Measurements from ENCODE around the gene VAMP5. TPM values are rescaled to one million over a fixed set of nuclear protein-coding genes. Genes with fewer than 3 reads are reported as not detected.

Gene VAMP5
- total and polyA plus RNA-seq, 2 donors (not counting 1 experiment from before 2014, with no cell fraction given) = 16.9 to 28.6 TPM

- Mint-ChIP-seq H3K27ac (peak overlapping the region; percentile 46), H3K27me3 (no peaks in the 10 kb centered on the region), H3K4me3 (peak overlapping the region; percentile 71), H3K9me3 (ENCODE audit: insufficient read depth) (no peaks in the 10 kb centered on the region), H3K4me1 (peaks cover 61% of the 10 kb centered on the region)
- WGBS (ENCODE audit: insufficient coverage) = no CpG with 5 or more reads among the region's 1 CpG
- ATAC-seq (ENCODE audit: low read depth) = no peak
- peaks cover 7% of the 10 kb centered on the region for H4K20me1 ChIP-seq (ENCODE audit: control insufficient read depth, insufficient read depth, low read length, poor library complexity, severe bottlenecking)
- H3K4me1 ChIP-seq (ENCODE audit: control insufficient read depth in 2 of 2, insufficient read depth in 2 of 2, low read length in 2 of 2) = peaks cover 37 to 57% of the 10 kb centered on the region in 2 donors
- intact Hi-C loops (cut with micrococcal nuclease) = no loop called here
- no peak overlapping the region for H3K4me2 ChIP-seq (replicated peaks; ENCODE audit: low read depth, low read length, poor library complexity, severe bottlenecking)
- H2AFZ ChIP-seq (ENCODE audit: insufficient read depth, low read depth, low read length, poor library complexity, severe bottlenecking) = no peak overlapping the region
- ChIA-PET POLR2A (interaction anchor here (1.4 to 1.5 kb wide), 2 partner anchors 13 to 21 kb away, joined by 3 to 15 read pairs; partner anchors contain the start of genes GGCX and RNF181), CTCF (no interaction called here)
- no peak overlapping the region for H3K4me3 ChIP-seq (ENCODE audit: control extremely low read depth in 1 of 5, extremely low read depth in 1 of 5, insufficient read depth in 1 of 5, low read depth in 2 of 5, low read length in 4 of 5)
- no peak overlapping the region for H3K27ac ChIP-seq (ENCODE audit: low read length in 2 of 2)
- DNase-seq = no peak
- no peaks in the 10 kb centered on the region for H3K27me3 ChIP-seq (replicated peaks in 1 of 4; ENCODE audit: control extremely low read depth in 1 of 4, control insufficient read depth in 3 of 4, insufficient read depth in 4 of 4, low read length in 3 of 4)
- no peak for TF ChIP-seq EZH2 (IDR thresholded peaks at IDR 0.05; ENCODE audit: borderline replicate concordance, insufficient read depth, low read depth, low read length, poor library complexity, severe bottlenecking)
- TF ChIP-seq, protein P1, sequence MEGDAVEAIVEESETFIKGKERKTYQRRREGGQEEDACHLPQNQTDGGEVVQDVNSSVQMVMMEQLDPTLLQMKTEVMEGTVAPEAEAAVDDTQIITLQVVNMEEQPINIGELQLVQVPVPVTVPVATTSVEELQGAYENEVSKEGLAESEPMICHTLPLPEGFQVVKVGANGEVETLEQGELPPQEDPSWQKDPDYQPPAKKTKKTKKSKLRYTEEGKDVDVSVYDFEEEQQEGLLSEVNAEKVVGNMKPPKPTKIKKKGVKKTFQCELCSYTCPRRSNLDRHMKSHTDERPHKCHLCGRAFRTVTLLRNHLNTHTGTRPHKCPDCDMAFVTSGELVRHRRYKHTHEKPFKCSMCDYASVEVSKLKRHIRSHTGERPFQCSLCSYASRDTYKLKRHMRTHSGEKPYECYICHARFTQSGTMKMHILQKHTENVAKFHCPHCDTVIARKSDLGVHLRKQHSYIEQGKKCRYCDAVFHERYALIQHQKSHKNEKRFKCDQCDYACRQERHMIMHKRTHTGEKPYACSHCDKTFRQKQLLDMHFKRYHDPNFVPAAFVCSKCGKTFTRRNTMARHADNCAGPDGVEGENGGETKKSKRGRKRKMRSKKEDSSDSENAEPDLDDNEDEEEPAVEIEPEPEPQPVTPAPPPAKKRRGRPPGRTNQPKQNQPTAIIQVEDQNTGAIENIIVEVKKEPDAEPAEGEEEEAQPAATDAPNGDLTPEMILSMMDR (IDR thresholded peaks at IDR 0.05) = no peak
- no peak overlapping the region for H3K9ac ChIP-seq (ENCODE audit: low read length)
- no peaks in the 10 kb centered on the region for H3K9me3 ChIP-seq (ENCODE audit: control extremely low read depth in 1 of 3, control insufficient read depth in 2 of 3, insufficient read depth in 1 of 3, low read length in 2 of 3)
- peaks cover 0 to 23% of the 10 kb centered on the region in 2 experiments for H3K36me3 ChIP-seq (replicated peaks in 1 of 2; ENCODE audit: control extremely low read depth in 1 of 2, control insufficient read depth in 1 of 2, extremely low read depth in 1 of 2, insufficient read depth in 2 of 2, low read length in 1 of 2)
- peaks cover 50% of the 10 kb centered on the region for H3K79me2 ChIP-seq (ENCODE audit: control insufficient read depth, insufficient read depth, low read length)
Observed at GRCh38 chr2:85582492-85582891, 1.7 kb upstream of the VAMP5 start.

GRCh38 chr2:85583667-85584353, 421 bp upstream of the VAMP5 start:
- CTCF ChIA-PET = interaction anchor here (2.5 kb wide), 1 partner anchor 12 kb away, joined by 11 read pairs; the partner anchor contains the start of gene RNF181
- ATAC-seq (ENCODE audit: low read depth) (no peak), DNase-seq (no peak)
- Mint-ChIP-seq H3K27me3 (no peaks in the 10 kb centered on the region), H3K4me1 (peaks cover 57% of the 10 kb centered on the region), H3K27ac (peak overlapping the region; percentile 81), H3K4me3 (peak overlapping the region; percentile 90), H3K9me3 (ENCODE audit: insufficient read depth) (no peaks in the 10 kb centered on the region)
- Histone ChIP-seq H3K79me2 (ENCODE audit: control insufficient read depth, insufficient read depth, low read length) (peaks cover 37% of the 10 kb centered on the region), H3K9ac (ENCODE audit: low read length) (peak overlapping the region; percentile 68), H3K27me3 (replicated peaks in 1 of 4; ENCODE audit: control extremely low read depth in 1 of 4, control insufficient read depth in 3 of 4, insufficient read depth in 4 of 4, low read length in 3 of 4) (no peaks in the 10 kb centered on the region), H2AFZ (ENCODE audit: insufficient read depth, low read depth, low read length, poor library complexity, severe bottlenecking) (peak overlapping the region; percentile 80), H3K36me3 (replicated peaks in 1 of 2; ENCODE audit: control extremely low read depth in 1 of 2, control insufficient read depth in 1 of 2, extremely low read depth in 1 of 2, insufficient read depth in 2 of 2, low read length in 1 of 2) (peaks cover 0 to 23% of the 10 kb centered on the region in 2 experiments), H4K20me1 (ENCODE audit: control insufficient read depth, insufficient read depth, low read length, poor library complexity, severe bottlenecking) (peaks cover 7% of the 10 kb centered on the region), H3K27ac (ENCODE audit: low read length in 2 of 2) (peak overlapping the region in 1 of 2 donors; percentile 64), H3K9me3 (ENCODE audit: control extremely low read depth in 1 of 3, control insufficient read depth in 2 of 3, insufficient read depth in 1 of 3, low read length in 2 of 3) (no peaks in the 10 kb centered on the region), H3K4me3 (ENCODE audit: control extremely low read depth in 1 of 5, extremely low read depth in 1 of 5, insufficient read depth in 1 of 5, low read depth in 2 of 5, low read length in 4 of 5) (peak overlapping the region in 4 of 5 experiments; percentile 51 to 70 (median 64)), H3K4me1 (ENCODE audit: control insufficient read depth in 2 of 2, insufficient read depth in 2 of 2, low read length in 2 of 2) (peaks cover 37 to 54% of the 10 kb centered on the region in 2 donors), H3K4me2 (replicated peaks; ENCODE audit: low read depth, low read length, poor library complexity, severe bottlenecking) (peak overlapping the region; percentile 89)
- 18% methylated on average over 14 of the region's 16 CpGs for WGBS (ENCODE audit: insufficient coverage)
- intact Hi-C loops (cut with micrococcal nuclease) = loop anchor here (1.0 kb wide), 1 partner anchor 46 kb away; no protein-coding TSS in a partner anchor
- POLR2A ChIA-PET = interaction anchor here (1.4 to 1.9 kb wide), 3 partner anchors 12 to 22 kb away, joined by 3 to 15 read pairs (median 8); partner anchors contain the start of genes GGCX and RNF181
- TF ChIP-seq, protein P1 (IDR thresholded peaks at IDR 0.05) = no peak
- TF ChIP-seq EZH2 (IDR thresholded peaks at IDR 0.05; ENCODE audit: borderline replicate concordance, insufficient read depth, low read depth, low read length, poor library complexity, severe bottlenecking) = no peak

Data from B cell (primary cell).